GM23338 (cell line): ENCODE measurements around the gene KCNN3. TPM values are rescaled to one million over a fixed set of nuclear protein-coding genes. Genes with fewer than 3 reads are reported as not detected.

Experiments used
- ATAC-seq: fragments of 200-7000 bp; cut with Tn5 transposase; 3 replicates; pipeline ENCODE4 v1.9.1; 2020
- DNase-seq: peaks from one replicate; pipeline ENCODE4 v3.0.0-alpha.2; 2015; ENCODE audit warnings: low spot score
- H2AFZ ChIP-seq: fragments of 200-600 bp; sonication (generic); 2 replicates; pipeline ENCODE4 v1.8.0; 2016; ENCODE audit warnings: antibody characterized with exemption, mild to moderate bottlenecking, moderate library complexity
- H3F3A ChIP-seq: fragments of 200-600 bp; sonication (generic); replicated peaks from 2 replicates; pipeline ENCODE4 v1.8.0; 2017; ENCODE audit warnings: antibody characterized with exemption, mixed run types, low read depth
- H3K27ac ChIP-seq: fragments of 200-600 bp; sonication (generic); 2 replicates; pipeline ENCODE4 v1.6.1; 2016; ENCODE audit warnings: low read depth
- H3K27me3 ChIP-seq: fragments of 200-600 bp; sonication (generic); 2 replicates; pipeline ENCODE4 v1.8.0; 2016; ENCODE audit warnings: mild to moderate bottlenecking, mixed run types, moderate library complexity; ENCODE audit not compliant: insufficient read depth
- H3K36me3 ChIP-seq: fragments of 200-600 bp; sonication (generic); 2 replicates; pipeline ENCODE4 v1.8.0; 2016; ENCODE audit warnings: mild to moderate bottlenecking; ENCODE audit not compliant: insufficient read depth
- H3K4me1 ChIP-seq: fragments of 200-600 bp; sonication (generic); 2 replicates; pipeline ENCODE4 v1.8.0; 2016; ENCODE audit warnings: mild to moderate bottlenecking, moderate library complexity; ENCODE audit not compliant: insufficient read depth
- H3K4me2 ChIP-seq: fragments of 200-600 bp; sonication (generic); 2 replicates; pipeline ENCODE4 v1.7.1; 2017; ENCODE audit warnings: mixed run types
- H3K4me3 ChIP-seq: fragments of 200-600 bp; sonication (generic); 2 replicates; pipeline ENCODE4 v1.6.1; 2016; ENCODE audit warnings: mixed run types
- H3K79me2 ChIP-seq: fragments of 200-600 bp; sonication (generic); replicated peaks from 2 replicates; pipeline ENCODE4 v1.8.0; 2017; ENCODE audit warnings: mild to moderate bottlenecking; ENCODE audit not compliant: insufficient read depth
- H3K9me2 ChIP-seq: fragments of 200-600 bp; sonication (generic); 2 replicates; pipeline ENCODE4 v1.8.0; 2017; ENCODE audit not compliant: insufficient read depth
- H4K20me1 ChIP-seq: fragments of 200-600 bp; sonication (generic); replicated peaks from 2 replicates; pipeline ENCODE4 v1.8.0; 2017; ENCODE audit warnings: mild to moderate bottlenecking; ENCODE audit not compliant: insufficient read depth
- H3K27ac Mint-ChIP-seq: 2 replicates; pipeline ENCODE4 v1.8.0; 2020; ENCODE audit warnings: inconsistent platforms, mild to moderate bottlenecking, moderate library complexity, mixed read lengths
- H3K27me3 Mint-ChIP-seq: 3 replicates; pipeline ENCODE4 v1.8.0; 2022; ENCODE audit warnings: low read depth, mild to moderate bottlenecking, moderate library complexity, mixed read lengths, inconsistent platforms; ENCODE audit not compliant: insufficient read depth, poor library complexity
- H3K36me3 Mint-ChIP-seq: 3 replicates; pipeline ENCODE4 v1.8.0; 2021; ENCODE audit warnings: low read depth, mild to moderate bottlenecking, inconsistent platforms, moderate library complexity, mixed read lengths
- H3K4me1 Mint-ChIP-seq: 3 replicates; pipeline ENCODE4 v1.8.0; 2020; ENCODE audit warnings: mild to moderate bottlenecking, inconsistent platforms, mixed read lengths
- H3K4me3 Mint-ChIP-seq: 3 replicates; pipeline ENCODE4 v1.8.0; 2021; ENCODE audit warnings: moderate library complexity, mild to moderate bottlenecking, inconsistent platforms, mixed read lengths
- H3K9me3 Mint-ChIP-seq: 3 replicates; pipeline ENCODE4 v1.8.0; 2020; ENCODE audit warnings: moderate library complexity, mild to moderate bottlenecking, inconsistent platforms, mixed read lengths
- EZH2 ChIP-seq: fragments of 200-600 bp; sonication (generic); IDR thresholded peaks from one replicate; pipeline ENCODE4 v1.8.0; 2017; ENCODE audit warnings: antibody characterized with exemption, mild to moderate bottlenecking, low read depth; ENCODE audit not compliant: unreplicated experiment
- EZH2phosphoT487 ChIP-seq: fragments of 200-600 bp; sonication (generic); IDR thresholded peaks from one replicate; pipeline ENCODE4 v1.8.1; 2018; ENCODE audit warnings: antibody characterized with exemption; ENCODE audit not compliant: unreplicated experiment
- POLR2AphosphoS5 ChIP-seq: IDR thresholded peaks from 2 replicates; pipeline ENCODE4 v1.6.1; 2016; ENCODE audit warnings: antibody characterized with exemption, low read depth
- STAT1 ChIP-seq: IDR thresholded peaks from one replicate; pipeline ENCODE4 v1.6.1; 2016; ENCODE audit warnings: antibody characterized with exemption; ENCODE audit not compliant: unreplicated experiment
- ZNF114 ChIP-seq: fragments of 250-450 bp; sonication (Bioruptor Pico); IDR thresholded peaks from 2 replicates; pipeline ENCODE4 v1.5.0; 2020; ENCODE audit warnings: mild to moderate bottlenecking, moderate library complexity
- ZNF331 ChIP-seq: fragments of 250-450 bp; sonication (Bioruptor Pico); IDR thresholded peaks from 2 replicates; pipeline ENCODE4 v1.5.0; 2020; ENCODE audit warnings: low read depth, mild to moderate bottlenecking, moderate library complexity
- polyA plus RNA-seq: library from polyadenylated mRNA; unstranded; fragments of >200 nt; fragmentation: Nextera tagmentation; extraction: Ambion mirVana; gene quantifications from 2 replicates; pipeline ENCODE4 v1.2.1, GENCODE V29; 2016
- total RNA-seq: library from RNA; depleted of rRNA; stranded (reverse); fragments of >200 nt; shearing (Covaris generic); gene quantifications from 2 replicates; pipeline ENCODE4 v1.2.3, GENCODE V29; 2014
- TF ChIP-seq, protein P1 (sequence below): fragments of 250-450 bp; sonication (Bioruptor Pico); IDR thresholded peaks from 2 replicates; pipeline ENCODE4 v1.5.0; 2020; ENCODE audit warnings: mild to moderate bottlenecking, moderate library complexity
- TF ChIP-seq, protein P2 (sequence below), 2 experiments: fragments of 200-600 bp in 1 of 2; sonication (generic) in 1 of 2; conservative IDR thresholded peaks; 2 replicates each; pipeline versions ENCODE4 v1.5.1 to v1.6.1; 2016 to 2017; ENCODE audit warnings: antibody characterized with exemption in 2 of 2, low read depth in 2 of 2, mild to moderate bottlenecking in 2 of 2, moderate library complexity in 1 of 2
- TF ChIP-seq, protein P3 (sequence below): IDR thresholded peaks from 2 replicates; pipeline ENCODE4 v1.6.1; 2016; ENCODE audit warnings: antibody characterized with exemption
- TF ChIP-seq, protein P4 (sequence below): IDR thresholded peaks from one replicate; pipeline ENCODE4 v1.6.1; 2018; ENCODE audit warnings: antibody characterized with exemption; ENCODE audit not compliant: unreplicated experiment

KCNN3 gene
- total and polyA plus RNA-seq, 2 experiments from 2014 or later: 1.9 to 3.0 TPM

DNA sequence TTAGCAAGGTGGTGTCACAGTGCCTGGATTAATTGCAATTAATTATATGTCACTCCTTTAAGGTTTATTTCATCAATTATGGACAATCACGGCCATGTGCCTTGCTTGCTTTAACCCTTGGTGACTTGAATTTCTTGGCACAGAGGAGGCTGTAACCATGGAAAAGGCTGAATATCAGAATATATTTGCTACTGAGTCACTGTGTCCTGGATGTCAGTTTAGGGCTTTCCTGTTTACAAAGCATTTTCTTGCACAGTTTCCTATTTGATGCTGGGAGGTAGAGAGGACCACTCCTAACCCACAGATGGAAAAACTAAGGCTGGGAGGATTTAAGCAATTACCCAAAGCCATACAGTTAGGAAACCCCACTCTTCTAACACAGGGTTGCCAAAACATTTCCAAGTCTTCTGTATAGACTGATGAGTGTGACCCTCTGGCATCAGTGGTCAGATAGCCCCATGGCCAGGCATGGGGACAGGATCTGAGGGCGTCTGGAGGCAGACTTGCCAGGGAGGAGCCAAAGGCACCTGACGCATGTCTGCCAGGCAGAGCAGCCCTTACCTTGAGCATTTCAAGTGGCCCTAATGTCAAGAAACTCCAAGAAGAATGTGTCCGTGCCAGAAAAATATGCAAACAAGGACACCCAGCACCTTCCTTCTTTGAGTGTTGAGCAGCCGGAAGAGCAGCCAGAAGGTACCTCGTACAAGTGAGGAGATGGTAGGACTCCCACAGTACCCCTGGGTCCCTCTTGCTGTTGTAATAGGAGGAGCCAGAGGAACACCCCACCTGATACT lies 34.4 kb downstream of the KCNN3 start (continued):
- TF ChIP-seq, protein P1, sequence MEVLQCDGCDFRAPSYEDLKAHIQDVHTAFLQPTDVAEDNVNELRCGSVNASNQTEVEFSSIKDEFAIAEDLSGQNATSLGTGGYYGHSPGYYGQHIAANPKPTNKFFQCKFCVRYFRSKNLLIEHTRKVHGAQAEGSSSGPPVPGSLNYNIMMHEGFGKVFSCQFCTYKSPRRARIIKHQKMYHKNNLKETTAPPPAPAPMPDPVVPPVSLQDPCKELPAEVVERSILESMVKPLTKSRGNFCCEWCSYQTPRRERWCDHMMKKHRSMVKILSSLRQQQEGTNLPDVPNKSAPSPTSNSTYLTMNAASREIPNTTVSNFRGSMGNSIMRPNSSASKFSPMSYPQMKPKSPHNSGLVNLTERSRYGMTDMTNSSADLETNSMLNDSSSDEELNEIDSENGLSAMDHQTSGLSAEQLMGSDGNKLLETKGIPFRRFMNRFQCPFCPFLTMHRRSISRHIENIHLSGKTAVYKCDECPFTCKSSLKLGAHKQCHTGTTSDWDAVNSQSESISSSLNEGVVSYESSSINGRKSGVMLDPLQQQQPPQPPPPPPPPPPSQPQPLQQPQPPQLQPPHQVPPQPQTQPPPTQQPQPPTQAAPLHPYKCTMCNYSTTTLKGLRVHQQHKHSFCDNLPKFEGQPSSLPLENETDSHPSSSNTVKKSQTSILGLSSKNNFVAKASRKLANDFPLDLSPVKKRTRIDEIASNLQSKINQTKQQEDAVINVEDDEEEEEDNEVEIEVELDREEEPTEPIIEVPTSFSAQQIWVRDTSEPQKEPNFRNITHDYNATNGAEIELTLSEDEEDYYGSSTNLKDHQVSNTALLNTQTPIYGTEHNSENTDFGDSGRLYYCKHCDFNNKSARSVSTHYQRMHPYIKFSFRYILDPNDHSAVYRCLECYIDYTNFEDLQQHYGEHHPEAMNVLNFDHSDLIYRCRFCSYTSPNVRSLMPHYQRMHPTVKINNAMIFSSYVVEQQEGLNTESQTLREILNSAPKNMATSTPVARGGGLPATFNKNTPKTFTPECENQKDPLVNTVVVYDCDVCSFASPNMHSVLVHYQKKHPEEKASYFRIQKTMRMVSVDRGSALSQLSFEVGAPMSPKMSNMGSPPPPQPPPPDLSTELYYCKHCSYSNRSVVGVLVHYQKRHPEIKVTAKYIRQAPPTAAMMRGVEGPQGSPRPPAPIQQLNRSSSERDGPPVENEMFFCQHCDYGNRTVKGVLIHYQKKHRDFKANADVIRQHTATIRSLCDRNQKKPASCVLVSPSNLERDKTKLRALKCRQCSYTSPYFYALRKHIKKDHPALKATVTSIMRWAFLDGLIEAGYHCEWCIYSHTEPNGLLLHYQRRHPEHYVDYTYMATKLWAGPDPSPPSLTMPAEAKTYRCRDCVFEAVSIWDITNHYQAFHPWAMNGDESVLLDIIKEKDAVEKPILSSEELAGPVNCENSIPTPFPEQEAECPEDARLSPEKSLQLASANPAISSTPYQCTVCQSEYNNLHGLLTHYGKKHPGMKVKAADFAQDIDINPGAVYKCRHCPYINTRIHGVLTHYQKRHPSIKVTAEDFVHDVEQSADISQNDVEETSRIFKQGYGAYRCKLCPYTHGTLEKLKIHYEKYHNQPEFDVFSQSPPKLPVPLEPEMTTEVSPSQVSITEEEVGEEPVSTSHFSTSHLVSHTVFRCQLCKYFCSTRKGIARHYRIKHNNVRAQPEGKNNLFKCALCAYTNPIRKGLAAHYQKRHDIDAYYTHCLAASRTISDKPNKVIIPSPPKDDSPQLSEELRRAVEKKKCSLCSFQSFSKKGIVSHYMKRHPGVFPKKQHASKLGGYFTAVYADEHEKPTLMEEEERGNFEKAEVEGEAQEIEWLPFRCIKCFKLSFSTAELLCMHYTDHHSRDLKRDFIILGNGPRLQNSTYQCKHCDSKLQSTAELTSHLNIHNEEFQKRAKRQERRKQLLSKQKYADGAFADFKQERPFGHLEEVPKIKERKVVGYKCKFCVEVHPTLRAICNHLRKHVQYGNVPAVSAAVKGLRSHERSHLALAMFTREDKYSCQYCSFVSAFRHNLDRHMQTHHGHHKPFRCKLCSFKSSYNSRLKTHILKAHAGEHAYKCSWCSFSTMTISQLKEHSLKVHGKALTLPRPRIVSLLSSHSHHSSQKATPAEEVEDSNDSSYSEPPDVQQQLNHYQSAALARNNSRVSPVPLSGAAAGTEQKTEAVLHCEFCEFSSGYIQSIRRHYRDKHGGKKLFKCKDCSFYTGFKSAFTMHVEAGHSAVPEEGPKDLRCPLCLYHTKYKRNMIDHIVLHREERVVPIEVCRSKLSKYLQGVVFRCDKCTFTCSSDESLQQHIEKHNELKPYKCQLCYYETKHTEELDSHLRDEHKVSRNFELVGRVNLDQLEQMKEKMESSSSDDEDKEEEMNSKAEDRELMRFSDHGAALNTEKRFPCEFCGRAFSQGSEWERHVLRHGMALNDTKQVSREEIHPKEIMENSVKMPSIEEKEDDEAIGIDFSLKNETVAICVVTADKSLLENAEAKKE (CRISPR knock-in tag): no peak

DNA sequence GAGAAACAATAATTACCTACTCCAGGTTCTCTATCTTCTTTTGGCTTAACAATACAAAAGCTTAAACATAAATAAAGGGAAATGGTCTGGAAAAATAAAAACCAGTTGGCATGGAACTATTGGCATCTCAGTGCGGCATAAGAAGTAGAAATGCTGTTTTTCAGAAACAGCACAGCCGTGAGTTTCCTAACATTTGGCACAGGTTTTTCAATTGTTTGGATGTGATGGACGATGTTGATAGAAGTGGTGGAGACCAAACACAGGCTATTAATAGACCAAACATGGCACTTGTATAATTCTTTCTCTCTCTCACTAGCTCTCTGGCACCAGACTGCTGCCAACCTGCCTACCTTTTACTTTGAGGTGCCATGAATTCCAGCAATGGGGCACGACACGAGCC lies 36.2 kb downstream of the KCNN3 start:
- Histone ChIP-seq H3F3A (no peaks in the 10 kb centered on the region), H3K4me2 (no peak overlapping the region), H4K20me1 (no peaks in the 10 kb centered on the region), H3K27me3 (no peaks in the 10 kb centered on the region), H2AFZ (no peak overlapping the region), H3K27ac (no peak overlapping the region), H3K36me3 (no peaks in the 10 kb centered on the region), H3K4me3 (no peak overlapping the region), H3K9me2 (no peaks in the 10 kb centered on the region), H3K79me2 (no peaks in the 10 kb centered on the region), H3K4me1 (peaks cover 2% of the 10 kb centered on the region; the same call in 1 of the 2 replicates)
- ATAC-seq (no peak), DNase-seq (no peak)
- Mint-ChIP-seq H3K9me3 (no peaks in the 10 kb centered on the region), H3K27me3 (peaks cover 1% of the 10 kb centered on the region), H3K4me1 (peaks cover 7% of the 10 kb centered on the region; the same call in 1 of the 3 replicates), H3K4me3 (no peak overlapping the region), H3K27ac (no peak overlapping the region), H3K36me3 (no peaks in the 10 kb centered on the region)
- TF ChIP-seq, protein P2, sequence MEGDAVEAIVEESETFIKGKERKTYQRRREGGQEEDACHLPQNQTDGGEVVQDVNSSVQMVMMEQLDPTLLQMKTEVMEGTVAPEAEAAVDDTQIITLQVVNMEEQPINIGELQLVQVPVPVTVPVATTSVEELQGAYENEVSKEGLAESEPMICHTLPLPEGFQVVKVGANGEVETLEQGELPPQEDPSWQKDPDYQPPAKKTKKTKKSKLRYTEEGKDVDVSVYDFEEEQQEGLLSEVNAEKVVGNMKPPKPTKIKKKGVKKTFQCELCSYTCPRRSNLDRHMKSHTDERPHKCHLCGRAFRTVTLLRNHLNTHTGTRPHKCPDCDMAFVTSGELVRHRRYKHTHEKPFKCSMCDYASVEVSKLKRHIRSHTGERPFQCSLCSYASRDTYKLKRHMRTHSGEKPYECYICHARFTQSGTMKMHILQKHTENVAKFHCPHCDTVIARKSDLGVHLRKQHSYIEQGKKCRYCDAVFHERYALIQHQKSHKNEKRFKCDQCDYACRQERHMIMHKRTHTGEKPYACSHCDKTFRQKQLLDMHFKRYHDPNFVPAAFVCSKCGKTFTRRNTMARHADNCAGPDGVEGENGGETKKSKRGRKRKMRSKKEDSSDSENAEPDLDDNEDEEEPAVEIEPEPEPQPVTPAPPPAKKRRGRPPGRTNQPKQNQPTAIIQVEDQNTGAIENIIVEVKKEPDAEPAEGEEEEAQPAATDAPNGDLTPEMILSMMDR (conservative IDR thresholded peaks at IDR 0.05; ENCODE audit: low read depth in 2 of 2): no peak
- TF ChIP-seq, protein P3, sequence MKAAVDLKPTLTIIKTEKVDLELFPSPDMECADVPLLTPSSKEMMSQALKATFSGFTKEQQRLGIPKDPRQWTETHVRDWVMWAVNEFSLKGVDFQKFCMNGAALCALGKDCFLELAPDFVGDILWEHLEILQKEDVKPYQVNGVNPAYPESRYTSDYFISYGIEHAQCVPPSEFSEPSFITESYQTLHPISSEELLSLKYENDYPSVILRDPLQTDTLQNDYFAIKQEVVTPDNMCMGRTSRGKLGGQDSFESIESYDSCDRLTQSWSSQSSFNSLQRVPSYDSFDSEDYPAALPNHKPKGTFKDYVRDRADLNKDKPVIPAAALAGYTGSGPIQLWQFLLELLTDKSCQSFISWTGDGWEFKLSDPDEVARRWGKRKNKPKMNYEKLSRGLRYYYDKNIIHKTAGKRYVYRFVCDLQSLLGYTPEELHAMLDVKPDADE: no peak
- TF ChIP-seq EZH2 (no peak), ZNF114 (CRISPR knock-in tag) (no peak), ZNF331 (CRISPR knock-in tag) (no peak), EZH2phosphoT487 (no peak), STAT1 (no peak), POLR2AphosphoS5 (no peak)
- TF ChIP-seq, protein P4, sequence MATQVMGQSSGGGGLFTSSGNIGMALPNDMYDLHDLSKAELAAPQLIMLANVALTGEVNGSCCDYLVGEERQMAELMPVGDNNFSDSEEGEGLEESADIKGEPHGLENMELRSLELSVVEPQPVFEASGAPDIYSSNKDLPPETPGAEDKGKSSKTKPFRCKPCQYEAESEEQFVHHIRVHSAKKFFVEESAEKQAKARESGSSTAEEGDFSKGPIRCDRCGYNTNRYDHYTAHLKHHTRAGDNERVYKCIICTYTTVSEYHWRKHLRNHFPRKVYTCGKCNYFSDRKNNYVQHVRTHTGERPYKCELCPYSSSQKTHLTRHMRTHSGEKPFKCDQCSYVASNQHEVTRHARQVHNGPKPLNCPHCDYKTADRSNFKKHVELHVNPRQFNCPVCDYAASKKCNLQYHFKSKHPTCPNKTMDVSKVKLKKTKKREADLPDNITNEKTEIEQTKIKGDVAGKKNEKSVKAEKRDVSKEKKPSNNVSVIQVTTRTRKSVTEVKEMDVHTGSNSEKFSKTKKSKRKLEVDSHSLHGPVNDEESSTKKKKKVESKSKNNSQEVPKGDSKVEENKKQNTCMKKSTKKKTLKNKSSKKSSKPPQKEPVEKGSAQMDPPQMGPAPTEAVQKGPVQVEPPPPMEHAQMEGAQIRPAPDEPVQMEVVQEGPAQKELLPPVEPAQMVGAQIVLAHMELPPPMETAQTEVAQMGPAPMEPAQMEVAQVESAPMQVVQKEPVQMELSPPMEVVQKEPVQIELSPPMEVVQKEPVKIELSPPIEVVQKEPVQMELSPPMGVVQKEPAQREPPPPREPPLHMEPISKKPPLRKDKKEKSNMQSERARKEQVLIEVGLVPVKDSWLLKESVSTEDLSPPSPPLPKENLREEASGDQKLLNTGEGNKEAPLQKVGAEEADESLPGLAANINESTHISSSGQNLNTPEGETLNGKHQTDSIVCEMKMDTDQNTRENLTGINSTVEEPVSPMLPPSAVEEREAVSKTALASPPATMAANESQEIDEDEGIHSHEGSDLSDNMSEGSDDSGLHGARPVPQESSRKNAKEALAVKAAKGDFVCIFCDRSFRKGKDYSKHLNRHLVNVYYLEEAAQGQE: no peak
